ENCODE results near the gene TTC22. TPM values are rescaled to one million over a fixed set of nuclear protein-coding genes. Genes with fewer than 3 reads are reported as not detected.

The TTC22 gene
- 10 to 100 TPM in 1 of 2 experiments, 1 to 10 TPM in 1; 9.1 to 17.9 TPM for total RNA-seq

DNA sequence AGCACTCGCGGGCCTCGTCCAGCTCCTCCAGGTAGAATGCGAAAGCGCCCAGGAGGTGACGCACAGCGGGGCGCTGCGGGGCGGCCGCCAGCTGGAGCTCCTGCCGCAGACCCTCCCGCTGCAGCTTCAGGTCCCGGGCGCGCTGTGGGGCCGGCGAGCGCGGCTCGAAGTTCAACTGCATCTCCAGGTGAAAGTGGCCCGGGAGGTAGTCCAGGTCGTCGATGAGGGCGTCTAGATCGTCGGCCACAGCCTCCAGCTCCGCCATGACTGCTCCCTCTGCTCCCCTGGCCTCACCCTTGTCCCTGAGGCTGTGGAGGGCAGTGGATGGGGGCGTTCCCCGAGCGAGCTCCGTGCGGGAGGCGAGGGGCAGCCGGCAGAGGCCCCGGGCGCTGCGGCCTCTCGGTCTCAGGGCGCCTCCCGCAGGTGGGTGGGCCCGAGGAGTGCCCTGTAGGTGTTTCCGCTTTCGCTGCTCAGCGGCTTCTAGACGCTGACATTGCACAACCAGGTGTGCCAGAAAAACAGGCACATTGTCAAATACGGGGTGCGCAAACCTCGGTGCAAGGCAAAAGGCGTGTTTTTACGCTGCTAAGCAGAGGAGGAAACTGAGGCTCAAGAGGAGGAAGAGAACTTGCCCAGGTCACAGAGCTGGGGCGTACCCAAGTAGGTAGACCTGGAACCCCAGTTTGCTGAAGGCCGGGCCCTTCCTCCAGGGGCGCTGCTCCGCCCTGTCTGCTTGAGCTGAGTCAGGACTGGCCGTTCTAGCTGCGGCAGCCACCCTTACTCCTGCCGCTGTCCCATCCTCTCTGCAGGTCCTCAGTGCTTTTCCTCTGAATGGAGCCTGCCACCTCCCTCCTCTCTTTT lies at the start of gene TTC22:
Gene TTC22 (minus strand): TSS at position 425 of the 861 bp plus-strand sequence. CDS start 160 bp downstream, at position 265.
- Mint-ChIP-seq H3K36me3 (peaks cover 10% of the 10 kb centered on the region), H3K27ac (peak within 1 kb of the TSS; percentile 97), H3K4me1 (peaks cover 70% of the 10 kb centered on the region), H3K9me3 (ENCODE audit: low read depth) (no peaks in the 10 kb centered on the region), H3K4me3 (peak within 1 kb of the TSS; percentile 84), H3K27me3 (no peaks in the 10 kb centered on the region)
- CTCF ChIA-PET: interaction anchor here (0.6 to 4.2 kb wide), 34 partner anchors 9 to 1580 kb away, joined by 3 to 37 read pairs (median 4); partner anchors contain the start of genes DHCR24, PARS2 and TTC4
- DNase-seq: peak; percentile 91
- peak; percentile 80 for ATAC-seq

DNA sequence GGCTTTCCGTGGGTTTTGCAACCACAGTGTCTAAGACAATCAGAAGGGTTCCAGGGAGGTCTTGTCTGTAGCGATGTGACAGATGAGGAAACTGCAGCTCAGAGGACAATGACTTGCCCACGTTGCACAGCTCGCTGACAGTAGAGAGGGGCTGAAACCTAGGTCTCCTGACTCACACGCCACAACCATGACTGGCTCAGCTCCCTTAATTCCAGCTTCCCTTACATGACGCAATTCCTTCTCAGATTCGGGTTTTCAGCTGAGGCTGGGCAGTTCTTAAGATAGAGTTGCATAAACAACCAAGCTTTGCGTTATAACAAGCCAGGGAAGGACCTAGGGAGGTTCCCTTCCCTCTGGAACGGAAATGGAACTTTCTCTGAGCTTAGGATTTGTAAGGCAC lies 49.6 kb upstream of the TTC22 start:
- Mint-ChIP-seq H3K27me3 (no peaks in the 10 kb centered on the region), H3K4me1 (no peaks in the 10 kb centered on the region), H3K36me3 (peaks cover 40% of the 10 kb centered on the region), H3K9me3 (ENCODE audit: low read depth) (no peaks in the 10 kb centered on the region), H3K27ac (no peak overlapping the region), H3K4me3 (no peak overlapping the region)
- CTCF ChIA-PET: no interaction called here
- DNase-seq: no peak
- ATAC-seq: no peak

GRCh38 chr1:54850069-54850730 lies 49.1 kb upstream of the TTC22 start:
- ATAC-seq (no peak), DNase-seq (no peak)
- Mint-ChIP-seq H3K4me3 (no peak overlapping the region), H3K27ac (no peak overlapping the region), H3K4me1 (no peaks in the 10 kb centered on the region), H3K36me3 (peaks cover 40% of the 10 kb centered on the region), H3K9me3 (ENCODE audit: low read depth) (no peaks in the 10 kb centered on the region), H3K27me3 (no peaks in the 10 kb centered on the region)
- CTCF ChIA-PET: no interaction called here

DNA sequence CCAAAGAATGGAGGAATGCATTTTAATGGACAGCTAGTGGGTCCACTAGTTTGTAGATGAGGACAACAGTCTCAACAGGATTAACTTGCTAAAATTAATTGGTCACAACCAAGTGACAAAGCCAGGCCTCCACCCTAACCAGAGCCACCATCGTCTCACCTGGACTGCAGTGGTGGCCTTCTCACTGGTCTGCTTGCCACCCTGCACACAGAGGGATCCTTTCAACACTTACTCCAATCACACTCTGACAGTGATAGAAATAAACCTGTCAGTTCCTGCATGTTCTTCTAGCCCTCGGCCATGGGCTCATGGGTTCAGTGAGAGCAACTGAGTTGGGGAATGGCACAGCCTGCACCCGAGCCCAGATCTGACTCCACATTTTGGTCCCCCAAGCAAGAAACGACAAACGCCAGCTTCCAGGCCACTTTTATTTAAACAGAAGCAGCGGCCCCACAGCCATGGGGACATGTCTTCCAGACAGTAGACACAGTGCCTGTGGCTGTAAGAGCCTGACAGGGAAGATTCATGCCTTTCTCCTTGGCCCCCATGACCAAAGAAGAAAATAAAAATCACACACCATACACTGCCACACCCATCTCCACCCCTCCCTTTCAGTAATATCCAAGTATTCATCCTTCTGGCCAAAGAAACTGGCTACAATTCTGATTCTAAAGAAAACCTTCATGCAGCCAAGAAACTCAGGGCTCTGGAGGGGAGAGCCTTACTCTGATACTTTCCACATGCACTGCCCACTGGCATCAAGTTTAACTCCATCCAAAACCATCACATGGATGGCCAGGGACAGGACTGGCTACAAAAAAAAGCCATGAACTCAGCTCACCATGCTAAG lies 48.3 kb upstream of the TTC22 start:
- no peak overlapping the region for H3K4me3 Mint-ChIP-seq
- peaks cover 40% of the 10 kb centered on the region for H3K36me3 Mint-ChIP-seq
- H3K9me3 Mint-ChIP-seq (ENCODE audit: low read depth): no peaks in the 10 kb centered on the region
- CTCF ChIA-PET: interaction anchor here (1.4 to 1.8 kb wide), 2 partner anchors 87 to 177 kb away, joined by 3 to 6 read pairs; no protein-coding TSS in a partner anchor
- ATAC-seq (no peak), DNase-seq (no peak)
- no peaks in the 10 kb centered on the region for H3K4me1 Mint-ChIP-seq
- H3K27me3 Mint-ChIP-seq: no peaks in the 10 kb centered on the region
- H3K27ac Mint-ChIP-seq: no peak overlapping the region

GRCh38 chr1:54848134-54848948 lies 47.2 kb upstream of the TTC22 start:
- Mint-ChIP-seq H3K27me3 (no peaks in the 10 kb centered on the region), H3K4me1 (no peaks in the 10 kb centered on the region), H3K4me3 (no peak overlapping the region), H3K9me3 (ENCODE audit: low read depth) (no peaks in the 10 kb centered on the region), H3K36me3 (peaks cover 34% of the 10 kb centered on the region), H3K27ac (no peak overlapping the region)
- ATAC-seq (no peak), DNase-seq (peak; percentile 35)
- CTCF ChIA-PET: interaction anchor here (1.0 to 1.8 kb wide), 4 partner anchors 11 to 176 kb away, joined by 3 to 6 read pairs (median 4); no protein-coding TSS in a partner anchor

DNA sequence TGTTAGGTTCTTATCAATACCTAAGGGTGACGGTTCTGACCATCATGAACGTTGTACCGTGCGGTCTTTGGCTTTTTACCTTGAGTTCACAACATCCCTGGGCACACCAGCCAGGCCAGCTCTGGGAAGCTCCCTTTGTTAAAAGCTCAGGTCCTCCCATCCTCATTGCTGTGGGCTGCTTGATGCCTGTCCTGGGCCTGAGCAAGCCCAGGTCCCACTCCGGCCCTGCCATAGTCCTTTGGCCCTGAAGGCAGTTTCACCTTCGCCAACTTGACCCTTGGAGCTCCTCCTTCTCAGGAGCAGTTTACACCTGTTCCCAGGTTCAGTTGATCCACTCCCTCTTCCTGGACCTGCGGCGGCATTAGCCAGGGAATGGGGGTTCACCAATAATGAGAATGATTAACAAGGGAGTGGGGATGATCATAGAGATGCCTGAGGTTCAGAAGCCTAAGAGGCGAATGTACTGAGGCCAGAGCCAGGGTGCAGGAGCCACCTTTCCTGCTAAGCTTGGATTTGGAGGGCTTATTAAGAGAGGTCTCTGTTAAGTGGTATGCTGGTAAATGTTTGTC lies 45.7 kb upstream of the TTC22 start:
- no peak overlapping the region for H3K27ac Mint-ChIP-seq
- CTCF ChIA-PET: interaction anchor here (1.0 kb wide), 1 partner anchor 98 kb away, joined by 3 read pairs; no protein-coding TSS in a partner anchor
- no peaks in the 10 kb centered on the region for H3K4me1 Mint-ChIP-seq
- peak; percentile 34 for DNase-seq
- no peak for ATAC-seq
- no peaks in the 10 kb centered on the region for H3K27me3 Mint-ChIP-seq
- no peak overlapping the region for H3K4me3 Mint-ChIP-seq
- H3K9me3 Mint-ChIP-seq (ENCODE audit: low read depth): no peaks in the 10 kb centered on the region
- peaks cover 30% of the 10 kb centered on the region for H3K36me3 Mint-ChIP-seq

DNA sequence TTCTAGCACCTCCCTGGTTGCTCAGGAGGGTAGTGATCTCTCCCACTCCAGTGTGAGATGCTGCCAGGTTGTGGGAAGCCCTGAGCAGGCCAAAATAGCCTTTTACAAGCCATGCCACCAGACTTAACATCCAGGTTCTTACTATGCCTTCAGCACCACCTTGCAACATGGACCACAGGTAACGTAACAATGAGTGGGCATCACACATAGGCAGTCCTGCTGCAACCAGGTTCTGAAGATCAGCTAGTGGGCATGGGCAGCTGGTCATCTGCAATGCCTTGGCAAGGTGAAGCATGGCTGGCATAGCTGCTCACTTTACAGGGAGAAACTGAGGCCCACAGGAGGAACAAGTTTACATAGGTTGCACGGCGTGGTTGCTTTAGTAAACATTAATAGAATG lies 45.2 kb upstream of the TTC22 start:
- Mint-ChIP-seq H3K9me3 (ENCODE audit: low read depth) (no peaks in the 10 kb centered on the region), H3K4me1 (no peaks in the 10 kb centered on the region), H3K4me3 (no peak overlapping the region), H3K27ac (no peak overlapping the region), H3K36me3 (peaks cover 27% of the 10 kb centered on the region), H3K27me3 (no peaks in the 10 kb centered on the region)
- ATAC-seq: no peak
- CTCF ChIA-PET: no interaction called here
- DNase-seq: no peak

DNA sequence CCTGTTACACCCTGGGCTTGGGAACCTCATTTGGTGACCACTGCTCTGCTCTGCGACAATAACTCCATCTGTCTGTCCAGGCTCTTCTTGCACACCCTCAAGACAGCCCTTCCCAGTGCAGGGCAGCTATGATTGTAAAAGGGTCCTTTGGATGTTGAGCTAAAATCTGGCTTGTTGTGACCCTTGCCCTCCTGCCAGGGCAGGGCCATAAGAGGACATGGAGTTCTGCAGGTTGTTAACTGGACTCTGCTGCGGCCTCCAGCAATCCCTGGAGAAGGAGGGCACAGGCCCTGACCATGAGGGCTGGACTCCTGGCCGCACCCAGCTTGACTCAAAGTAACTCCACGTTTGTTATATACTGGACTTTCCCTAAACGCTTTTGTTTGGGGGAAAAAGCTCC lies 44.6 kb upstream of the TTC22 start:
- no peaks in the 10 kb centered on the region for H3K9me3 Mint-ChIP-seq (ENCODE audit: low read depth)
- H3K27me3 Mint-ChIP-seq: no peaks in the 10 kb centered on the region
- no peak overlapping the region for H3K27ac Mint-ChIP-seq
- peaks cover 27% of the 10 kb centered on the region for H3K36me3 Mint-ChIP-seq
- CTCF ChIA-PET: no interaction called here
- no peak overlapping the region for H3K4me3 Mint-ChIP-seq
- H3K4me1 Mint-ChIP-seq: no peaks in the 10 kb centered on the region
- ATAC-seq (no peak), DNase-seq (peak; percentile 36)

DNA sequence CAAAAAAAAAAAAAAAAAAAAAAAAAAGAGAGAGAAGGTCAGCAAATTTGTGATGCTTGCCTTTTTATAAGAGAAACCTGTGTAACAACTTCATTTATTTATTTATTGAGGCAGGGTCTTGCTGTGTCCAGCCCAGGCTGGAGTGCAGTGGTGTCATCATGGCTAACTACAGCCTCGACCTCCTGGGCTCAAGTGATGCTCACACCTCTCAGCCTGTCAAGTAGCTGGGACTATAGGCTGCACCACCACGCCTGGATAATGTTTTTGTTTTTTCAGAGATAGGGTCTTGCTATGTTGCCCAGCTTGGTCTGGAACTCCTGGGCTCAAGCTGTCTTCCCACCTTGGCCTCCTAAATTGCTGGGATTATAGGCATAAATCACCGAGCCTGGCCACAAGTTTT lies 43.4 kb upstream of the TTC22 start:
- Mint-ChIP-seq H3K27ac (no peak overlapping the region), H3K27me3 (no peaks in the 10 kb centered on the region), H3K36me3 (peaks cover 16% of the 10 kb centered on the region), H3K4me3 (no peak overlapping the region), H3K4me1 (no peaks in the 10 kb centered on the region), H3K9me3 (ENCODE audit: low read depth) (no peaks in the 10 kb centered on the region)
- DNase-seq: no peak
- CTCF ChIA-PET: no interaction called here
- ATAC-seq: no peak

GRCh38 chr1:54843449-54843848 lies 42.3 kb upstream of the TTC22 start:
- H3K4me3 Mint-ChIP-seq: no peak overlapping the region
- H3K27me3 Mint-ChIP-seq: no peaks in the 10 kb centered on the region
- no peak for DNase-seq
- H3K4me1 Mint-ChIP-seq: no peaks in the 10 kb centered on the region
- H3K27ac Mint-ChIP-seq: no peak overlapping the region
- H3K36me3 Mint-ChIP-seq: peaks cover 7% of the 10 kb centered on the region
- CTCF ChIA-PET: no interaction called here
- no peaks in the 10 kb centered on the region for H3K9me3 Mint-ChIP-seq (ENCODE audit: low read depth)
- ATAC-seq: no peak

GRCh38 chr1:54842963-54843362 lies 41.8 kb upstream of the TTC22 start:
- Mint-ChIP-seq H3K36me3 (peaks cover 2% of the 10 kb centered on the region), H3K27me3 (no peaks in the 10 kb centered on the region), H3K4me3 (no peak overlapping the region), H3K9me3 (ENCODE audit: low read depth) (no peaks in the 10 kb centered on the region), H3K4me1 (no peaks in the 10 kb centered on the region), H3K27ac (no peak overlapping the region)
- ATAC-seq (no peak), DNase-seq (peak; percentile 33)
- CTCF ChIA-PET: no interaction called here

DNA sequence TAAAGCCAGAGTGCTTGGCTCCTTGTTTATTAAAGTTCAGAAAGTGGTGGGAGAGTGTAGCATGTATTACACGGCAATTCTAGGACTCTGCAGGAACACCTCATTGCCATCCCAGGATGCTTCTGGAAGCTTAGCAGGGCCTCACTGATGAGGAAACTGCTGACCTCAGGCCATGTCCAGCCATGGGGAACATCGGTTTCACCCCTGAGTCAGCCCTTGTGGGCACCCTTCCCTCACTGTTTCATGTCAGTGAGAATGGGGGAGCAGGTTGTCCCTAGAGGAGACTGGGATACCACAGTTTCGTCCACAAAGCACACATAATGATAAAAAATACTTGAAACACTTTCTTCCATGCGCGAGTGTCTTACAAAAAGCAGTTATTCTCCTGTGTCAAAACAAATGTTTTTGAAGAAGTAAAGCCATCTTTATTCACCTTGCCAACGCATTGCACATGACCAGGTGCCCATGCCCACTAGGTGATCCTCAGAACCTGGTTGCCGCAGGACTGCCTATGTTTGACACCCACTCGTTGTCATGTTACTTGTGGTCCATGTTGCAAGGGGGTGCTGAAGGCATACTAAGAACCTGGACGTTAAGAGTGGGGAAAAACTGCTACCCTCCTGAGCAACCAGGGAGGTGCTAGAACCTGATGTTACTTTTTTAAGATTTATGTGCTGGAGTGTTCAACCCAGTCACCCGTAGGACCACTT lies 41.2 kb upstream of the TTC22 start:
- peaks cover 1% of the 10 kb centered on the region for H3K36me3 Mint-ChIP-seq
- no peaks in the 10 kb centered on the region for H3K9me3 Mint-ChIP-seq (ENCODE audit: low read depth)
- no peaks in the 10 kb centered on the region for H3K27me3 Mint-ChIP-seq
- H3K27ac Mint-ChIP-seq: no peak overlapping the region
- ATAC-seq: no peak
- no peaks in the 10 kb centered on the region for H3K4me1 Mint-ChIP-seq
- no peak overlapping the region for H3K4me3 Mint-ChIP-seq
- CTCF ChIA-PET: no interaction called here
- peak; percentile 32 for DNase-seq
